Measurements from ENCODE around the gene SLC9C2.
"Not testable (repeated sequence)": the region's sequence is repeated elsewhere in the genome, so short reads cannot be mapped to it uniquely, and the experiment has no call there.

Gene SLC9C2

GRCh38 chr1:173525926-173526325 lies 76.9 kb downstream of the SLC9C2 start:
- no peak for DNase-seq (ENCODE audit: low read depth)

- DNase-seq (ENCODE audit: low read depth), result no peak
These were observed 79.5 kb downstream of the SLC9C2 start for GRCh38 chr1:173523329-173523728.

- DNase-seq (ENCODE audit: low read depth), result no peak
These were observed 82.1 kb downstream of the SLC9C2 start for GRCh38 chr1:173520799-173521198.

- DNase-seq (ENCODE audit: low read depth), result not testable (repeated sequence)
These were observed 88.4 kb downstream of the SLC9C2 start for GRCh38 chr1:173514503-173514902.

- no peak for DNase-seq (ENCODE audit: low read depth)
These were observed 93.1 kb downstream of the SLC9C2 start for GRCh38 chr1:173509797-173510196.

GRCh38 chr1:173508541-173508940 lies 94.3 kb downstream of the SLC9C2 start:
- peak; percentile 39 for DNase-seq (ENCODE audit: low read depth)

GRCh38 chr1:173507847-173508209 lies 95.0 kb downstream of the SLC9C2 start:
- peak; percentile 51 for DNase-seq (ENCODE audit: low read depth)

- DNase-seq (ENCODE audit: low read depth), result peak; percentile 81
These were observed 95.5 kb downstream of the SLC9C2 start for GRCh38 chr1:173507205-173507846.

GRCh38 chr1:173506437-173506836 lies 96.4 kb downstream of the SLC9C2 start:
- peak; percentile 15 for DNase-seq (ENCODE audit: low read depth)

GRCh38 chr1:173505391-173505790 lies 97.5 kb downstream of the SLC9C2 start:
- DNase-seq (ENCODE audit: low read depth), result no peak

GRCh38 chr1:173504268-173504667 lies 98.6 kb downstream of the SLC9C2 start:
- no peak for DNase-seq (ENCODE audit: low read depth)

GRCh38 chr1:173503391-173503790 lies 99.5 kb downstream of the SLC9C2 start:
- DNase-seq (ENCODE audit: low read depth), result peak; percentile 38

- no peak for DNase-seq (ENCODE audit: low read depth)
These were observed 100.8 kb downstream of the SLC9C2 start for GRCh38 chr1:173502104-173502503.

- DNase-seq (ENCODE audit: low read depth), result no peak
These were observed 103.1 kb downstream of the SLC9C2 start for GRCh38 chr1:173499729-173500128.

GRCh38 chr1:173496757-173497320 lies 106.0 kb downstream of the SLC9C2 start:
- DNase-seq (ENCODE audit: low read depth), result no peak

GRCh38 chr1:173495609-173496267 lies 107.1 kb downstream of the SLC9C2 start:
- DNase-seq (ENCODE audit: low read depth), result no peak

GRCh38 chr1:173493125-173493524 lies 109.7 kb downstream of the SLC9C2 start:
- DNase-seq (ENCODE audit: low read depth), result not testable (repeated sequence)

GRCh38 chr1:173491508-173491907 lies 111.4 kb downstream of the SLC9C2 start:
- no peak for DNase-seq (ENCODE audit: low read depth)

- no peak for DNase-seq (ENCODE audit: low read depth)
These were observed 112.9 kb downstream of the SLC9C2 start for GRCh38 chr1:173489929-173490328.

GRCh38 chr1:173489149-173489600 lies 113.7 kb downstream of the SLC9C2 start:
- peak; percentile 44 for DNase-seq (ENCODE audit: low read depth)

GRCh38 chr1:173488001-173488400 lies 114.9 kb downstream of the SLC9C2 start:
- no peak for DNase-seq (ENCODE audit: low read depth)

- DNase-seq (ENCODE audit: low read depth), result no peak
These were observed 117.5 kb downstream of the SLC9C2 start for GRCh38 chr1:173485401-173485800.

GRCh38 chr1:173484276-173484675 lies 118.6 kb downstream of the SLC9C2 start:
- no peak for DNase-seq (ENCODE audit: low read depth)

Data from ELR (cell line).